HG03064 (cell line): ENCODE measurements around the gene LINGO1.

Experiments used
- ATAC-seq: cut with Tn5 transposase; IDR thresholded peaks from one replicate; pipeline ENCODE4 v1.9.1; 2021; ENCODE audit warnings: low read depth; ENCODE audit not compliant: unreplicated experiment

LINGO1 gene

GRCh38 chr15:77633913-77634265 is 1.2 kb upstream of the LINGO1 start:
- no peak for ATAC-seq

GRCh38 chr15:77633134-77633912 is 611 bp upstream of the LINGO1 start:
- ATAC-seq = peak; percentile 64

GRCh38 chr15:77631745-77632533 is 773 bp downstream of the LINGO1 start:
- no peak for ATAC-seq

- no peak for ATAC-seq
These were observed 1.6 kb downstream of the LINGO1 start for GRCh38 chr15:77630956-77631744.

- ATAC-seq = no peak
These were observed 2.7 kb downstream of the LINGO1 start for GRCh38 chr15:77630056-77630455.

GRCh38 chr15:77629070-77630030 is 3.4 kb downstream of the LINGO1 start:
- no peak for ATAC-seq

GRCh38 chr15:77628010-77628409 is 4.7 kb downstream of the LINGO1 start:
- no peak for ATAC-seq

- no peak for ATAC-seq
These were observed 5.1 kb downstream of the LINGO1 start for GRCh38 chr15:77627581-77627980.

GRCh38 chr15:77627067-77627466 is 5.6 kb downstream of the LINGO1 start:
- no peak for ATAC-seq

GRCh38 chr15:77626002-77626401 is 6.7 kb downstream of the LINGO1 start:
- no peak for ATAC-seq

GRCh38 chr15:77625376-77625775 is 7.3 kb downstream of the LINGO1 start:
- ATAC-seq = no peak

- no peak for ATAC-seq
These were observed 7.8 kb downstream of the LINGO1 start for GRCh38 chr15:77624868-77625267.

GRCh38 chr15:77623755-77624524 is 8.8 kb downstream of the LINGO1 start:
- no peak for ATAC-seq

GRCh38 chr15:77622934-77623754 is 9.6 kb downstream of the LINGO1 start:
- no peak for ATAC-seq

- no peak for ATAC-seq
These were observed 10.3 kb downstream of the LINGO1 start for GRCh38 chr15:77622209-77622933.

- ATAC-seq = no peak
These were observed 10.9 kb downstream of the LINGO1 start for GRCh38 chr15:77621847-77622208.

- ATAC-seq = no peak
These were observed 11.6 kb downstream of the LINGO1 start for GRCh38 chr15:77620960-77621647.
